GM23338 (cell line): Measurements from ENCODE around the gene SIL1. TPM values are rescaled to one million over a fixed set of nuclear protein-coding genes. Genes with fewer than 3 reads are reported as not detected.

Experiments
- ATAC-seq: fragments of 200-7000 bp; cut with Tn5 transposase; 3 replicates; pipeline ENCODE4 v1.9.1; 2020
- DNase-seq: peaks from one replicate; pipeline ENCODE4 v3.0.0-alpha.2; 2015; ENCODE audit warnings: low spot score
- H2AFZ ChIP-seq: fragments of 200-600 bp; sonication (generic); 2 replicates; pipeline ENCODE4 v1.8.0; 2016; ENCODE audit warnings: antibody characterized with exemption, mild to moderate bottlenecking, moderate library complexity
- H3F3A ChIP-seq: fragments of 200-600 bp; sonication (generic); replicated peaks from 2 replicates; pipeline ENCODE4 v1.8.0; 2017; ENCODE audit warnings: antibody characterized with exemption, mixed run types, low read depth
- H3K27ac ChIP-seq: fragments of 200-600 bp; sonication (generic); 2 replicates; pipeline ENCODE4 v1.6.1; 2016; ENCODE audit warnings: low read depth
- H3K27me3 ChIP-seq: fragments of 200-600 bp; sonication (generic); 2 replicates; pipeline ENCODE4 v1.8.0; 2016; ENCODE audit warnings: mild to moderate bottlenecking, mixed run types, moderate library complexity; ENCODE audit not compliant: insufficient read depth
- H3K36me3 ChIP-seq: fragments of 200-600 bp; sonication (generic); 2 replicates; pipeline ENCODE4 v1.8.0; 2016; ENCODE audit warnings: mild to moderate bottlenecking; ENCODE audit not compliant: insufficient read depth
- H3K4me1 ChIP-seq: fragments of 200-600 bp; sonication (generic); 2 replicates; pipeline ENCODE4 v1.8.0; 2016; ENCODE audit warnings: mild to moderate bottlenecking, moderate library complexity; ENCODE audit not compliant: insufficient read depth
- H3K4me2 ChIP-seq: fragments of 200-600 bp; sonication (generic); 2 replicates; pipeline ENCODE4 v1.7.1; 2017; ENCODE audit warnings: mixed run types
- H3K4me3 ChIP-seq: fragments of 200-600 bp; sonication (generic); 2 replicates; pipeline ENCODE4 v1.6.1; 2016; ENCODE audit warnings: mixed run types
- H3K79me2 ChIP-seq: fragments of 200-600 bp; sonication (generic); replicated peaks from 2 replicates; pipeline ENCODE4 v1.8.0; 2017; ENCODE audit warnings: mild to moderate bottlenecking; ENCODE audit not compliant: insufficient read depth
- H3K9me2 ChIP-seq: fragments of 200-600 bp; sonication (generic); 2 replicates; pipeline ENCODE4 v1.8.0; 2017; ENCODE audit not compliant: insufficient read depth
- H4K20me1 ChIP-seq: fragments of 200-600 bp; sonication (generic); replicated peaks from 2 replicates; pipeline ENCODE4 v1.8.0; 2017; ENCODE audit warnings: mild to moderate bottlenecking; ENCODE audit not compliant: insufficient read depth
- H3K27ac Mint-ChIP-seq: 2 replicates; pipeline ENCODE4 v1.8.0; 2020; ENCODE audit warnings: inconsistent platforms, mild to moderate bottlenecking, moderate library complexity, mixed read lengths
- H3K27me3 Mint-ChIP-seq: 3 replicates; pipeline ENCODE4 v1.8.0; 2022; ENCODE audit warnings: low read depth, mild to moderate bottlenecking, moderate library complexity, mixed read lengths, inconsistent platforms; ENCODE audit not compliant: insufficient read depth, poor library complexity
- H3K36me3 Mint-ChIP-seq: 3 replicates; pipeline ENCODE4 v1.8.0; 2021; ENCODE audit warnings: low read depth, mild to moderate bottlenecking, inconsistent platforms, moderate library complexity, mixed read lengths
- H3K4me1 Mint-ChIP-seq: 3 replicates; pipeline ENCODE4 v1.8.0; 2020; ENCODE audit warnings: mild to moderate bottlenecking, inconsistent platforms, mixed read lengths
- H3K4me3 Mint-ChIP-seq: 3 replicates; pipeline ENCODE4 v1.8.0; 2021; ENCODE audit warnings: moderate library complexity, mild to moderate bottlenecking, inconsistent platforms, mixed read lengths
- H3K9me3 Mint-ChIP-seq: 3 replicates; pipeline ENCODE4 v1.8.0; 2020; ENCODE audit warnings: moderate library complexity, mild to moderate bottlenecking, inconsistent platforms, mixed read lengths
- CREB1 ChIP-seq: fragments of 250-450 bp; sonication (Bioruptor Pico); IDR thresholded peaks from 2 replicates; pipeline ENCODE4 v1.5.0; 2020; ENCODE audit warnings: low read depth, mild to moderate bottlenecking, moderate library complexity
- ETS1 ChIP-seq: IDR thresholded peaks from 2 replicates; pipeline ENCODE4 v1.6.1; 2016; ENCODE audit warnings: antibody characterized with exemption
- EZH2 ChIP-seq: fragments of 200-600 bp; sonication (generic); IDR thresholded peaks from one replicate; pipeline ENCODE4 v1.8.0; 2017; ENCODE audit warnings: antibody characterized with exemption, mild to moderate bottlenecking, low read depth; ENCODE audit not compliant: unreplicated experiment
- JUNB ChIP-seq: IDR thresholded peaks from one replicate; pipeline ENCODE4 v1.6.1; 2016; ENCODE audit warnings: antibody characterized with exemption; ENCODE audit not compliant: unreplicated experiment
- POLR2AphosphoS5 ChIP-seq: IDR thresholded peaks from 2 replicates; pipeline ENCODE4 v1.6.1; 2016; ENCODE audit warnings: antibody characterized with exemption, low read depth
- STAT1 ChIP-seq: IDR thresholded peaks from one replicate; pipeline ENCODE4 v1.6.1; 2016; ENCODE audit warnings: antibody characterized with exemption; ENCODE audit not compliant: unreplicated experiment
- ZNF114 ChIP-seq: fragments of 250-450 bp; sonication (Bioruptor Pico); IDR thresholded peaks from 2 replicates; pipeline ENCODE4 v1.5.0; 2020; ENCODE audit warnings: mild to moderate bottlenecking, moderate library complexity
- polyA plus RNA-seq: library from polyadenylated mRNA; unstranded; fragments of >200 nt; fragmentation: Nextera tagmentation; extraction: Ambion mirVana; gene quantifications from 2 replicates; pipeline ENCODE4 v1.2.1, GENCODE V29; 2016
- total RNA-seq: library from RNA; depleted of rRNA; stranded (reverse); fragments of >200 nt; shearing (Covaris generic); gene quantifications from 2 replicates; pipeline ENCODE4 v1.2.3, GENCODE V29; 2014
- TF ChIP-seq, protein P1 (sequence below): IDR thresholded peaks from one replicate; pipeline ENCODE4 v1.6.1; 2018; ENCODE audit warnings: antibody characterized with exemption; ENCODE audit not compliant: unreplicated experiment
- TF ChIP-seq, protein P2 (sequence below), 2 experiments: fragments of 200-600 bp in 1 of 2; sonication (generic) in 1 of 2; conservative IDR thresholded peaks; 2 replicates each; pipeline versions ENCODE4 v1.5.1 to v1.6.1; 2016 to 2017; ENCODE audit warnings: antibody characterized with exemption in 2 of 2, low read depth in 2 of 2, mild to moderate bottlenecking in 2 of 2, moderate library complexity in 1 of 2

Gene SIL1
- total and polyA plus RNA-seq, 2 experiments from 2014 or later, result 5.5 to 5.9 TPM

DNA sequence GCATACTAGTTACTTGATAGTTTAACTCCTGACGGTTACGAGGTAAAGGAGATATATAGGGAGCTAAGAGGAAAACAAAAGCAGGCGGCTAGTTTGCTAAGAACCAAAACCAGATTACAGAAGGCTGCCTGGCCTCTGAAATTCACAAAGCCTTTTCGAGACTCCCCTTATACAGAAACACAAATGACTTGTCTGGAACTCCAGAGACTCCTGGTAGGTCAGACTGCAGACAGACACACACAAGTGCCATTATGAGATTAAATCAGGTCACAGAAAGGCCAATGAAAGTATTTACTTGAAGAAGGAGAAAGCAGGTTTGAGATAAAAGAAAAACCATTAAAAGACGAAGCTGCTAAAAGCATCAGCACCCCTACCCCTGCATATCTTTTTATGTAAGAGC, 180.5 kb downstream of the SIL1 start:
- no peaks in the 10 kb centered on the region for H3F3A ChIP-seq
- no peak for ATAC-seq
- peaks cover 8% of the 10 kb centered on the region; the same call in 2 of the 3 replicates for H3K4me1 Mint-ChIP-seq
- no peak for DNase-seq
- no peaks in the 10 kb centered on the region for H3K36me3 ChIP-seq
- H3K27ac ChIP-seq, result no peak overlapping the region
- TF ChIP-seq ETS1 (no peak), JUNB (no peak), CREB1 (CRISPR knock-in tag) (no peak), ZNF114 (no peak), EZH2 (no peak), STAT1 (no peak), POLR2AphosphoS5 (no peak)
- TF ChIP-seq, protein P1, sequence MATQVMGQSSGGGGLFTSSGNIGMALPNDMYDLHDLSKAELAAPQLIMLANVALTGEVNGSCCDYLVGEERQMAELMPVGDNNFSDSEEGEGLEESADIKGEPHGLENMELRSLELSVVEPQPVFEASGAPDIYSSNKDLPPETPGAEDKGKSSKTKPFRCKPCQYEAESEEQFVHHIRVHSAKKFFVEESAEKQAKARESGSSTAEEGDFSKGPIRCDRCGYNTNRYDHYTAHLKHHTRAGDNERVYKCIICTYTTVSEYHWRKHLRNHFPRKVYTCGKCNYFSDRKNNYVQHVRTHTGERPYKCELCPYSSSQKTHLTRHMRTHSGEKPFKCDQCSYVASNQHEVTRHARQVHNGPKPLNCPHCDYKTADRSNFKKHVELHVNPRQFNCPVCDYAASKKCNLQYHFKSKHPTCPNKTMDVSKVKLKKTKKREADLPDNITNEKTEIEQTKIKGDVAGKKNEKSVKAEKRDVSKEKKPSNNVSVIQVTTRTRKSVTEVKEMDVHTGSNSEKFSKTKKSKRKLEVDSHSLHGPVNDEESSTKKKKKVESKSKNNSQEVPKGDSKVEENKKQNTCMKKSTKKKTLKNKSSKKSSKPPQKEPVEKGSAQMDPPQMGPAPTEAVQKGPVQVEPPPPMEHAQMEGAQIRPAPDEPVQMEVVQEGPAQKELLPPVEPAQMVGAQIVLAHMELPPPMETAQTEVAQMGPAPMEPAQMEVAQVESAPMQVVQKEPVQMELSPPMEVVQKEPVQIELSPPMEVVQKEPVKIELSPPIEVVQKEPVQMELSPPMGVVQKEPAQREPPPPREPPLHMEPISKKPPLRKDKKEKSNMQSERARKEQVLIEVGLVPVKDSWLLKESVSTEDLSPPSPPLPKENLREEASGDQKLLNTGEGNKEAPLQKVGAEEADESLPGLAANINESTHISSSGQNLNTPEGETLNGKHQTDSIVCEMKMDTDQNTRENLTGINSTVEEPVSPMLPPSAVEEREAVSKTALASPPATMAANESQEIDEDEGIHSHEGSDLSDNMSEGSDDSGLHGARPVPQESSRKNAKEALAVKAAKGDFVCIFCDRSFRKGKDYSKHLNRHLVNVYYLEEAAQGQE, result no peak
- TF ChIP-seq, protein P2, sequence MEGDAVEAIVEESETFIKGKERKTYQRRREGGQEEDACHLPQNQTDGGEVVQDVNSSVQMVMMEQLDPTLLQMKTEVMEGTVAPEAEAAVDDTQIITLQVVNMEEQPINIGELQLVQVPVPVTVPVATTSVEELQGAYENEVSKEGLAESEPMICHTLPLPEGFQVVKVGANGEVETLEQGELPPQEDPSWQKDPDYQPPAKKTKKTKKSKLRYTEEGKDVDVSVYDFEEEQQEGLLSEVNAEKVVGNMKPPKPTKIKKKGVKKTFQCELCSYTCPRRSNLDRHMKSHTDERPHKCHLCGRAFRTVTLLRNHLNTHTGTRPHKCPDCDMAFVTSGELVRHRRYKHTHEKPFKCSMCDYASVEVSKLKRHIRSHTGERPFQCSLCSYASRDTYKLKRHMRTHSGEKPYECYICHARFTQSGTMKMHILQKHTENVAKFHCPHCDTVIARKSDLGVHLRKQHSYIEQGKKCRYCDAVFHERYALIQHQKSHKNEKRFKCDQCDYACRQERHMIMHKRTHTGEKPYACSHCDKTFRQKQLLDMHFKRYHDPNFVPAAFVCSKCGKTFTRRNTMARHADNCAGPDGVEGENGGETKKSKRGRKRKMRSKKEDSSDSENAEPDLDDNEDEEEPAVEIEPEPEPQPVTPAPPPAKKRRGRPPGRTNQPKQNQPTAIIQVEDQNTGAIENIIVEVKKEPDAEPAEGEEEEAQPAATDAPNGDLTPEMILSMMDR (conservative IDR thresholded peaks at IDR 0.05; ENCODE audit: low read depth in 2 of 2), result no peak
- H3K4me3 Mint-ChIP-seq, result no peak overlapping the region
- H4K20me1 ChIP-seq, result no peaks in the 10 kb centered on the region
- peaks cover 8% of the 10 kb centered on the region for H3K4me1 ChIP-seq
- H3K4me2 ChIP-seq, result no peak overlapping the region
- H3K36me3 Mint-ChIP-seq, result no peaks in the 10 kb centered on the region
- no peaks in the 10 kb centered on the region for H3K27me3 ChIP-seq
- no peaks in the 10 kb centered on the region for H3K9me2 ChIP-seq
- H3K4me3 ChIP-seq, result no peak overlapping the region
- no peaks in the 10 kb centered on the region for H3K27me3 Mint-ChIP-seq
- H3K9me3 Mint-ChIP-seq, result no peaks in the 10 kb centered on the region; the same call in 2 of the 3 replicates
- H2AFZ ChIP-seq, result no peak overlapping the region
- H3K27ac Mint-ChIP-seq, result no peak overlapping the region
- no peaks in the 10 kb centered on the region for H3K79me2 ChIP-seq

- Histone ChIP-seq H3K4me2 (no peak overlapping the region), H3K27me3 (no peaks in the 10 kb centered on the region), H4K20me1 (no peaks in the 10 kb centered on the region), H3F3A (no peaks in the 10 kb centered on the region), H3K36me3 (no peaks in the 10 kb centered on the region), H3K9me2 (no peaks in the 10 kb centered on the region), H3K4me1 (0 out of 2 replicates have a peak, but pooled peaks cover 3% of the 10 kb centered on the region), H3K27ac (no peak overlapping the region), H3K79me2 (no peaks in the 10 kb centered on the region), H2AFZ (no peak overlapping the region), H3K4me3 (no peak overlapping the region)
- DNase-seq (no peak), ATAC-seq (no peak)
- Mint-ChIP-seq H3K27ac (no peak overlapping the region), H3K36me3 (peaks cover 4% of the 10 kb centered on the region; the same call in 2 of the 3 replicates), H3K4me3 (no peak overlapping the region), H3K27me3 (no peaks in the 10 kb centered on the region), H3K4me1 (peaks cover 7% of the 10 kb centered on the region), H3K9me3 (peaks cover 6% of the 10 kb centered on the region)
- TF ChIP-seq ETS1, result no peak
- TF ChIP-seq CREB1 (CRISPR knock-in tag), result no peak
Measured at GRCh38 chr5:139016186-139016585, 182.0 kb downstream of the SIL1 start.
